Measurements from ENCODE around the gene CRY1. TPM values are rescaled to one million over a fixed set of nuclear protein-coding genes. Genes with fewer than 3 reads are reported as not detected.

Gene CRY1
- total RNA-seq, 3 donors from 2014 or later (not counting 1 experiment from before 2014, with no cell fraction given): 71.1 to 124 (median 115) TPM

DNA sequence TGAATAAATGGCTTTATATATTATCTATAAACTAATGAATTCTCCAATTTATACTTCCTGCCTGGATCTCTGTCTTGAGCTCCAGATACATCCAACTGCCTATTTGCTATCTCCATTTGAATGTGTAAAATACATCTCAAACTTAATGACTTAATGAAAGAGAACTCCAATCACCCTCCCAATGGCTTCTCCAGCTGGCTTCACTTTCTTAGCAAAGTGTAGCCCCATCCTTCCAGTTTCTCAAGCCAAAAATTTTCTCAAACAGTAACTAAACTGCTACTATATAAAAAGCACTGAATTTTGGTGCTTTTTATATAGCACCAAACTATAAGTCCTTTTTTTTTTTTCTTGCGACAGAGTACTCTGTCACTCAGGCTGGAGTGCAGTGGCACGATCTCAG, 2.6 kb downstream of the CRY1 start:
- TF ChIP-seq, protein P1, sequence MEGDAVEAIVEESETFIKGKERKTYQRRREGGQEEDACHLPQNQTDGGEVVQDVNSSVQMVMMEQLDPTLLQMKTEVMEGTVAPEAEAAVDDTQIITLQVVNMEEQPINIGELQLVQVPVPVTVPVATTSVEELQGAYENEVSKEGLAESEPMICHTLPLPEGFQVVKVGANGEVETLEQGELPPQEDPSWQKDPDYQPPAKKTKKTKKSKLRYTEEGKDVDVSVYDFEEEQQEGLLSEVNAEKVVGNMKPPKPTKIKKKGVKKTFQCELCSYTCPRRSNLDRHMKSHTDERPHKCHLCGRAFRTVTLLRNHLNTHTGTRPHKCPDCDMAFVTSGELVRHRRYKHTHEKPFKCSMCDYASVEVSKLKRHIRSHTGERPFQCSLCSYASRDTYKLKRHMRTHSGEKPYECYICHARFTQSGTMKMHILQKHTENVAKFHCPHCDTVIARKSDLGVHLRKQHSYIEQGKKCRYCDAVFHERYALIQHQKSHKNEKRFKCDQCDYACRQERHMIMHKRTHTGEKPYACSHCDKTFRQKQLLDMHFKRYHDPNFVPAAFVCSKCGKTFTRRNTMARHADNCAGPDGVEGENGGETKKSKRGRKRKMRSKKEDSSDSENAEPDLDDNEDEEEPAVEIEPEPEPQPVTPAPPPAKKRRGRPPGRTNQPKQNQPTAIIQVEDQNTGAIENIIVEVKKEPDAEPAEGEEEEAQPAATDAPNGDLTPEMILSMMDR (IDR thresholded peaks at IDR 0.05): no peak
- no peaks in the 10 kb centered on the region for H3K27me3 ChIP-seq (ENCODE audit: control insufficient read depth, insufficient read depth, low read length)
- H3K4me1 ChIP-seq (ENCODE audit: control insufficient read depth, insufficient read depth, low read length): peaks cover 19% of the 10 kb centered on the region
- WGBS (ENCODE audit: insufficient coverage): 95% methylated on average over 2 of the region's 2 CpGs
- peaks cover 30 to 40% of the 10 kb centered on the region in 2 donors for H3K4me1 Mint-ChIP-seq
- no peak for DNase-seq
- H3K27me3 Mint-ChIP-seq (ENCODE audit: low read depth in 2 of 2): no peaks in the 10 kb centered on the region
- H3K9me3 Mint-ChIP-seq: no peaks in the 10 kb centered on the region
- H3K36me3 Mint-ChIP-seq: no peaks in the 10 kb centered on the region
- intact Hi-C loops (cut with micrococcal nuclease): loop anchor here (5.0 to 10.0 kb wide), 2 partner anchors 78 to 106 kb away; partner anchors contain the start of gene MTERF2
- no peak overlapping the region for H3K4me3 ChIP-seq (ENCODE audit: low read length)
- H3K27ac ChIP-seq (ENCODE audit: low read length): no peak overlapping the region
- ATAC-seq: no peak
- no peaks in the 10 kb centered on the region for H3K36me3 ChIP-seq (ENCODE audit: control insufficient read depth, insufficient read depth, low read length)
- H3K9me3 ChIP-seq (ENCODE audit: control insufficient read depth, insufficient read depth, low read length): no peaks in the 10 kb centered on the region
- H3K27ac Mint-ChIP-seq: no peak overlapping the region
- no peak overlapping the region for H3K4me3 Mint-ChIP-seq

DNA sequence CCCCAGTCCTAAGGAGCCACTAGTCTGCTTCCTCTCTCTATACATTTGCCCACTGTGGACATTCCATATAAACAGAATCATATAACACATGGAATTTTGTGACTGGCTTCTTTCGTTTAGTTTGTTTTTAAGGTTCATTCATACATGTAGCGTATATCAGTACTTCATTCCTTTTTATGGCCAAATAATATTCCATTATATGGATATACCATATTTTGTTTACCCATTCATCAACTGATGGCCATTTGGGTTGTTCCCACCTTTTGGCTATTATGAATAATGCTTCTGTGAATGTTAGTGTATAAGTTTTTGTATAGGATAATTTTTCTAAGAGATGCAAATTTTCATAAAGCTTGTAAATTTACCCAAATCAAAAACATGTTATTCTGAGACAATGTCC, 4.4 kb downstream of the CRY1 start:
- H3K36me3 Mint-ChIP-seq: no peaks in the 10 kb centered on the region
- no peaks in the 10 kb centered on the region for H3K36me3 ChIP-seq (ENCODE audit: control insufficient read depth, insufficient read depth, low read length)
- H3K27me3 Mint-ChIP-seq (ENCODE audit: low read depth in 2 of 2): no peaks in the 10 kb centered on the region
- H3K27ac ChIP-seq (ENCODE audit: low read length): no peak overlapping the region
- H3K9me3 ChIP-seq (ENCODE audit: control insufficient read depth, insufficient read depth, low read length): no peaks in the 10 kb centered on the region
- H3K27ac Mint-ChIP-seq: peak overlapping the region in 1 of 2 donors; percentile 24
- TF ChIP-seq, protein P1 (IDR thresholded peaks at IDR 0.05): no peak
- H3K4me1 ChIP-seq (ENCODE audit: control insufficient read depth, insufficient read depth, low read length): peaks cover 15% of the 10 kb centered on the region
- intact Hi-C loops (cut with micrococcal nuclease): no loop called here
- ATAC-seq (no peak), DNase-seq (no peak)
- no peak overlapping the region for H3K4me3 ChIP-seq (ENCODE audit: low read length)
- WGBS (ENCODE audit: insufficient coverage): no CpG with 5 or more reads among the region's 2 CpGs
- no peak overlapping the region for H3K4me3 Mint-ChIP-seq
- H3K27me3 ChIP-seq (ENCODE audit: control insufficient read depth, insufficient read depth, low read length): no peaks in the 10 kb centered on the region
- no peaks in the 10 kb centered on the region for H3K9me3 Mint-ChIP-seq
- peaks cover 28 to 35% of the 10 kb centered on the region in 2 donors for H3K4me1 Mint-ChIP-seq

DNA sequence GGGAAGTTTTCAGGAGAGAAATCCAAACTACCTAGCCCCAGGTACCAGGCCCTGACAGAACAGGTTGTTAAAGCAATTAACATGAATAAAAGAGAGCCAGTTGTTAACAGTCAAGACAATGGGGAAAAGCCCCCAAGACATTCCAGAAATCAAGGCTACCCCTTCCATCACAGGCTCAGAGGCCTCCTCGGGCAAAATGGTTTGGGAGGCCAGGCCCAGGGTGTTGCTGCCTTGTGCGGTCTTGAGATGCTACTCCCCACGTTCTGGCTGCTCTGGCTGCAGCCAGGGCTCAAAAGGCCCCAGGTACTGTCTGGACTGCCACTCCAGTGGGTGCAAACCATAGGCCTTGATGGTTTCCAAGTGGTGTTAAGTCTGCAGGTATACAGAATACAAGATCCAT, 7.0 kb downstream of the CRY1 start:
- WGBS (ENCODE audit: insufficient coverage): 95% methylated on average over 3 of the region's 3 CpGs
- Mint-ChIP-seq H3K27me3 (ENCODE audit: low read depth in 2 of 2) (no peaks in the 10 kb centered on the region), H3K27ac (peak overlapping the region in 1 of 2 donors; percentile 27), H3K9me3 (peaks cover 5 to 10% of the 10 kb centered on the region in 2 donors), H3K4me3 (no peak overlapping the region), H3K36me3 (peaks cover 13% of the 10 kb centered on the region), H3K4me1 (peaks cover 37 to 47% of the 10 kb centered on the region in 2 donors)
- Histone ChIP-seq H3K4me1 (ENCODE audit: control insufficient read depth, insufficient read depth, low read length) (peaks cover 3% of the 10 kb centered on the region), H3K4me3 (ENCODE audit: low read length) (no peak overlapping the region), H3K27me3 (ENCODE audit: control insufficient read depth, insufficient read depth, low read length) (no peaks in the 10 kb centered on the region), H3K9me3 (ENCODE audit: control insufficient read depth, insufficient read depth, low read length) (no peaks in the 10 kb centered on the region), H3K27ac (ENCODE audit: low read length) (no peak overlapping the region), H3K36me3 (ENCODE audit: control insufficient read depth, insufficient read depth, low read length) (no peaks in the 10 kb centered on the region)
- TF ChIP-seq, protein P1 (IDR thresholded peaks at IDR 0.05): no peak
- intact Hi-C loops (cut with micrococcal nuclease): no loop called here
- DNase-seq: no peak
- ATAC-seq: peak in 1 of 3 donors; percentile 41

DNA sequence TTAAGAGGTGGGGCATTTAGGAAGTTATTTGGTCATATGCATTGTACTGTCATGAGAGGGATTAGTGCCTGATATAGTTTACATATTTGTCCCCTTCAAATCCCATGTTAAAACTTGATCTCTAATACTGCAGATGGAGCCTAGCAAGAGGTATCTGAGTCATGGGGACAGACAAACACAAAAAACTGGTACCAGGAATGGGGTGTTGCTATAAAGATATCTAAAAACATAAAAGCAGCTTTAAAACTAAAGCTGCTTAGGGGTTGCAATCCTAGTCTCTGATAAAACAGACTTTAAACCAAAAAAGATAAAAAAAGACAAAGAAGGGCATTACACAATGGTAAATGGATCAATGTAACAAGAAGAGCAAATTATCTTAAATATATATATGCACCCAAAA, 11.6 kb downstream of the CRY1 start:
- no peaks in the 10 kb centered on the region for H3K9me3 ChIP-seq (ENCODE audit: control insufficient read depth, insufficient read depth, low read length)
- no peaks in the 10 kb centered on the region for H3K36me3 ChIP-seq (ENCODE audit: control insufficient read depth, insufficient read depth, low read length)
- H3K27ac Mint-ChIP-seq: no peak overlapping the region
- no peak overlapping the region for H3K27ac ChIP-seq (ENCODE audit: low read length)
- intact Hi-C loops (cut with micrococcal nuclease): no loop called here
- H3K4me3 ChIP-seq (ENCODE audit: low read length): no peak overlapping the region
- peaks cover 5 to 10% of the 10 kb centered on the region in 2 donors for H3K9me3 Mint-ChIP-seq
- TF ChIP-seq, protein P1 (IDR thresholded peaks at IDR 0.05): no peak
- no peaks in the 10 kb centered on the region for H3K4me1 ChIP-seq (ENCODE audit: control insufficient read depth, insufficient read depth, low read length)
- no peak overlapping the region for H3K4me3 Mint-ChIP-seq
- H3K4me1 Mint-ChIP-seq: peaks cover 30 to 36% of the 10 kb centered on the region in 2 donors
- peaks cover 13% of the 10 kb centered on the region for H3K36me3 Mint-ChIP-seq
- no peaks in the 10 kb centered on the region for H3K27me3 ChIP-seq (ENCODE audit: control insufficient read depth, insufficient read depth, low read length)
- ATAC-seq (no peak), DNase-seq (no peak)
- no peaks in the 10 kb centered on the region for H3K27me3 Mint-ChIP-seq (ENCODE audit: low read depth in 2 of 2)
